ENCODE data around the gene PSMB10.

DNA sequence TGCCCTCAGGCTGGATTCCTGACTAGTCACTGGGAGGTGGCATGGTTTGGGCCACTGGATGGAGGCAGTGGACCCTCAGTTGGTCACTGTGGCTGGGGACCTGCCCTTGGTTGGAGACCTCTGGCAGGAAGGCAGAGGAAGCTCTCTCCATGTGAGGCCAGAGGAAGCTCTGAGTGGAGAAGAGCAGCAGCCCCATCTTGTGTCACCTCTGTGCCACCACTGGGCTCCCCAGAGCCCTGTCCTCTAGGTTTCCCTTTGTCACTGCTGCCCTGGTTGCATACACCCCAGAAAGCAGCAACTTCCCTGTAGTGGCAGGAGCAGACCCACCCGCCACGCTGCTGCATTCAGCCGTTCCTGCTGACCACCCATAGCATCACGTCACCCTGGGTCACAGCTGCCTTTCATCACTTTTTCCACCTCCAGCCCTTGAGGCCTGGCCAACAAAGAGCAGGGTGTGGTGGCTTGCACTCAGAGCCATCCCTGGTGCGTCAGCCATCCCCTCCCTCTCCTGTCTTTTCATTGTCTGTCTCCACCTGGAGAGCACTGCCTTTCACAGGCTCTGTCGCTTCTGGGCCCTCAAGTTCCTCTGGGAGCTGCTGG lies 16.9 kb downstream of the PSMB10 start:
- no peak for TF ChIP-seq POLR2A (IDR thresholded peaks at IDR 0.05)
- no peak for TF ChIP-seq CTCF (IDR thresholded peaks at IDR 0.05)
